Mucosa of rectum (tissue), 2 donors: ENCODE results near the gene STOX2.

Experiments used
- H3K27ac ChIP-seq, 2 donors: one replicate each; pipeline ENCODE4 v1.7.0; 2013; ENCODE audit warnings: inconsistent platforms in 2 of 2, low read depth in 2 of 2, low read length in 2 of 2
- H3K27me3 ChIP-seq, 2 donors: one replicate each; pipeline ENCODE4 v1.7.0; 2013; ENCODE audit warnings: low read length in 2 of 2; ENCODE audit not compliant: control insufficient read depth in 2 of 2, insufficient read depth in 2 of 2
- H3K36me3 ChIP-seq, 2 donors: one replicate each; pipeline ENCODE4 v1.7.0; 2013; ENCODE audit warnings: low read length in 2 of 2; ENCODE audit not compliant: control insufficient read depth in 2 of 2, insufficient read depth in 2 of 2
- H3K4me1 ChIP-seq, 2 donors: one replicate each; pipeline ENCODE4 v1.7.0; 2013; ENCODE audit warnings: low read length in 2 of 2, mild to moderate bottlenecking in 1 of 2; ENCODE audit not compliant: control insufficient read depth in 2 of 2, insufficient read depth in 2 of 2
- H3K4me3 ChIP-seq, 2 donors: one replicate each; pipeline ENCODE4 v1.7.0; 2013; ENCODE audit warnings: low read length in 2 of 2
- H3K9ac ChIP-seq, 2 donors: one replicate each; pipeline ENCODE4 v1.7.0; 2013; ENCODE audit warnings: low read length in 2 of 2, low read depth in 1 of 2, mild to moderate bottlenecking in 1 of 2
- H3K9me3 ChIP-seq, 2 donors: one replicate each; pipeline ENCODE4 v1.7.0; 2013; ENCODE audit warnings: low read length in 2 of 2; ENCODE audit not compliant: control insufficient read depth in 2 of 2
- donor health status: healthy.
- donor health status: Normal muscosa, but diverticular disease.

The STOX2 gene

GRCh38 chr4:184062769-184063168 is 157.7 kb downstream of the STOX2 start:
- Histone ChIP-seq H3K36me3 (no peaks in the 10 kb centered on the region), H3K9me3 (no peaks in the 10 kb centered on the region), H3K9ac (no peak overlapping the region), H3K4me3 (no peak overlapping the region), H3K27ac (no peak overlapping the region), H3K27me3 (no peaks in the 10 kb centered on the region), H3K4me1 (peaks cover 18 to 24% of the 10 kb centered on the region in 2 donors)

GRCh38 chr4:184064877-184065276 is 159.8 kb downstream of the STOX2 start:
- H3K9me3 ChIP-seq: no peaks in the 10 kb centered on the region
- no peak overlapping the region for H3K27ac ChIP-seq
- H3K4me3 ChIP-seq: peak overlapping the region; percentile 20 to 31
- no peaks in the 10 kb centered on the region for H3K36me3 ChIP-seq
- H3K4me1 ChIP-seq: peaks cover 18 to 24% of the 10 kb centered on the region in 2 donors
- no peak overlapping the region for H3K9ac ChIP-seq
- H3K27me3 ChIP-seq: no peaks in the 10 kb centered on the region

- H3K27ac ChIP-seq: peak overlapping the region; percentile 21 to 25
- H3K9ac ChIP-seq: peak overlapping the region in 1 of 2 donors; percentile 5
- H3K27me3 ChIP-seq: no peaks in the 10 kb centered on the region
Measured at GRCh38 chr4:184066584-184067300, 161.6 kb downstream of the STOX2 start.

DNA sequence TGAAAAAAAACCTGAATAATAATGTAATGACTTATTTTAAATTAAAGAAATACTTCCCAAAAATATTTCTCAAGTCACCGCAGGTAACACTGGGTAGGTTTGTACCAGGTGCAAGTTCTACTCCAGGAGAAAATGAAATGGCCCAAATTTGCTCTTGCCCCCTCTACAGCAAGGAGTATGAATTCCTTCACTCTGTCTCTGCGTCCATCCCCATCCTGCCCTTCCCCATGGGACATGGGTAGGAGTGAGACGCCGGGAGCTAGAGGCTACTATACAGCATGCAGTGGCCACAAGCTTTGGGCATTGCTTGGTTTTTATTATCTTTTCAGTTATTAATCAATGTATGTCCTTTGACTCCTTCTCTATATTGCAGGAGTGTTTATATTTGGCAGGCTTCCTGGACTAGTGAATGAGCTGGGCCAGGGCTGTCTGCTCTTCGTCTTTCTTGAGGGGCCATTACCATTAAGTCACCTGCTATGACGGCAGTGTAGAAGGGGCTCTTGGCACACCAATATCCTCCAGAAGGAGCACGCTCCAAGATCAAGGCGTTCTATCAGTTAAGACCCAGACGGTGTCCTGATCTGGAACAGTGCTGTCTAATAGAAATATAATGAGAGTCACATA is 162.9 kb downstream of the STOX2 start:
- no peak overlapping the region for H3K4me3 ChIP-seq
- H3K27me3 ChIP-seq: no peaks in the 10 kb centered on the region
- peaks cover 18 to 24% of the 10 kb centered on the region in 2 donors for H3K4me1 ChIP-seq
- H3K9me3 ChIP-seq: peaks cover 0 to 4% of the 10 kb centered on the region in 2 donors
- H3K36me3 ChIP-seq: no peaks in the 10 kb centered on the region
- H3K9ac ChIP-seq: no peak overlapping the region
- no peak overlapping the region for H3K27ac ChIP-seq

More at GRCh38 chr4:184066584-184067300, 161.6 kb downstream of the STOX2 start:
- H3K36me3 ChIP-seq: no peaks in the 10 kb centered on the region
- H3K9me3 ChIP-seq: no peaks in the 10 kb centered on the region
- H3K4me1 ChIP-seq: peaks cover 18 to 24% of the 10 kb centered on the region in 2 donors
- no peak overlapping the region for H3K4me3 ChIP-seq
